ENCODE measurements around the gene EFCAB7.
A peak's percentile ranks its signal among the peaks of the same experiment; 100 is the strongest.

The EFCAB7 gene, protein sequence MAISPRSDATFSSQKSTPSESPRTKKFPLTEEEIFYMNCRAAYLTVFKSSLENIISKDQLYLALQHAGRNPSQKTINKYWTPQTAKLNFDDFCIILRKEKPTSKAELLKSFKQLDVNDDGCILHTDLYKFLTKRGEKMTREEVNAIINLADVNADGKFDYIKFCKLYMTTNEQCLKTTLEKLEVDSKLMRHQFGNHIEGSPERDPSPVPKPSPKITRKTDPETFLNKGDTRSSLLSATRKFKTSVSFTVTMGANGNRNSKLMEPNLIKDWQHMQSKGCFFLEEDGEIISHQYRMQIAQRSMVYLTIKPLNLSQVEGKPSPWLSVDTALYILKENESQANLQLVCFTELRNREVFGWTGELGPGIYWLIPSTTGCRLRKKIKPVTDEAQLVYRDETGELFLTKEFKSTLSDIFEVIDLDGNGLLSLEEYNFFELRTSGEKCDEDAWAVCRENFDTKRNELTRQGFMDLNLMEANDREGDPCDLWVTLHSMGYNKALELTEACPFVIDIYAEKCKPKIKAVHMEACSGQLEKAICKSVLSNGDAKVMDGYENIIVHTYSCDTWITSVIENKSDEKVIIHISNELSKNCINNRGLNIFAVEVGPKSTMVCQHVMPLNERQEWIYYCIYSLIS

DNA sequence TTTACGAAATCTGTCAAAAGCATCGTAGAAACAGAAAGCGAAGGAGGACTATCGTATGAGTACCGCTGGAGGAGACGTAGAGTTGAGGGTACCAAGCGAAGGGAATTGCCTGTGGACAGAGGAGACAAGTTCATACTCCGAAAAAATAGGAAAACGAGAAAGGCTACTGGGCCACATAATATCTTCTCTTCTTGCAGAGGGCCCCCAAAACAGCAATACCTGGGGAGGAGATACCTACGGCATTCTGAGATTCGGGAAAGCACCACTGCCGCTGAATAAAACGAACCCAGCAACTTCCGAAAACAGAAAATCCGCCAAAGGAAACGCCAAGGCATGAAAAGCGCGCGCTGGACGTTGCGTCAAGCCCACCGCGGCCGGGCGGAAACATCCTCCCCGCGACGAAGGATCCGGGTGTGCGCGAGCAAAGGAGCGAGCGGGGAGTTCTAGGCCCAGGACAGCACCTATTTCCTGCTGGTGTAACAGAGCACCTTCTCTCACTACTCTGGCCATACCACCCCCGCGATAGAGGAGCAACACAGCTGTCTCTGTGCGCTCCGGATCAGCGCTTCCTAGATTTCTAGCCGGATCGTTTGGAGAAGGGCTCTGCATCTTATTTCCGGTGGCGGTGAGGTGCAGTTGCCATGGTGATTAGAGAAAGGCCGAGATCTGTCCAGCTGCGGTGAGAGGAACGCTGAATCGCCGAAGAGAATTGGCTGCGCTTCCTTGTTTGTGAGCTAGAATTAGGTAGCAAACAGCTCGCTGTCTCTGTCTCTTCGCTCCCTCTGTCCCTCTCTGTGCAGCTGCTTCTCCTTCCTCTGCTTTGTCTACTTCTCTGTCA lies at the start of gene EFCAB7, which contains the start of gene ITGB3BP:
EFCAB7 (plus strand) TSS at position 635 of the 838 bp plus-strand sequence. CDS start 2,048 bp downstream, outside the sequence.
ITGB3BP (minus strand) TSS at position 335 of the 838 bp plus-strand sequence; CDS start at position 243, 92 bp downstream.
- DNase-seq (ENCODE audit: low read depth in 2 of 2), result peak; percentile 56

DNA sequence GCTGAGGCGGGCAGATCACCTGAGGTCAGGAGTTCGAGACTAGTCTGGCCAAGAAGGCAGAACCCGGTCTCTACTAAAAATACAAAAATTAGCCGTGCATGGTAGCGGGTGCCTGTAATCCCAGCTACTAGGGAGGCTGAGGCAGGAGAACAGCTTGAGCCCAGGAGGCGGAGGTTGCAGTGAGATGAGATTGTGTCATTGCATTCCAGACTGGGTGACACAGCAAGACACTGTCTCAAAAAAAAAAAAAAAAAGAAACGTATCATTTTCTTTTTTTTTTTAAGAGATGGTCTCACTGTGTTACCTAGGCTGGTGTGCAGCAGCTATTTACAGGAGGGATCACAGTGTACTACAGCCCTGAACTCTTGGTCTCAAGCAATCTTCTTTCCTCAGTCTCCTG lies 47.6 kb upstream of the EFCAB7 start:
- no peak for DNase-seq (ENCODE audit: low read depth in 2 of 2)

- no peak for DNase-seq (ENCODE audit: low read depth in 2 of 2)
Observed at GRCh38 chr1:63480057-63480456, 43.3 kb upstream of the EFCAB7 start.

GRCh38 chr1:63486629-63487028 lies 36.7 kb upstream of the EFCAB7 start:
- DNase-seq (ENCODE audit: low read depth in 2 of 2), result no peak

DNA sequence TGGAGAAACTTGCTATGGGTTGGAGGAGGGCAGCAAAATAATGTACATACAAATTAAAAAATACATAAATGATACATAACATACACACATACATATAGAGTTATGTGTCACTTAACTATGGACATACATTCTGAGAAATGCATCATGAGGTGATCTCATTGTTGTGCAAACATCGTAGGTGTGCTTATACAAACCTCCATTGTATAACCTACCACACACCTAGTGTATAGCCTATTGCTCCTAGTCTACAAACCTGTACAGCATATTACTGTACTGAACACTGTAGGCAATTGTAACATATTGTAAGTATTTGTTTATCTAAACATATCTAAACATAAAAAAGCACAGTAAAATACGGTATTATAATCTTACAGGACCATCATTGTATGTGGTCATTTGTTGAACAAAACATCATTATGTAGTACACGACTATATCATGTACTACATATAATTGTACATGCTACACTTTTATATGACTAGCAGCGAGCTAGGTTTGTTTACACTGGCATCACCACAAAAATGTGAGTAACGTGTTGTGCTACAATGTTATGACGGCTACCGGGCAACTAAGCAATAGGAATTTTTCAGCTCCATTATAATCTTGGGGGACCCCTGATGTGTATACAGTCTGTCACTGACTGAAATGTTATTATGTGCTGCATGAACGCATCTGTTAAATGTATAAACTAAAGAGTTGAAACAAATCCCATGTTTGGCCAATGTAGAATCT lies 35.8 kb upstream of the EFCAB7 start:
- no peak for DNase-seq (ENCODE audit: low read depth in 2 of 2)

- DNase-seq (ENCODE audit: low read depth in 2 of 2), result no peak
Observed at GRCh38 chr1:63497577-63497976, 25.7 kb upstream of the EFCAB7 start.

- no peak for DNase-seq (ENCODE audit: low read depth in 2 of 2)
Observed at GRCh38 chr1:63498106-63498505, 25.2 kb upstream of the EFCAB7 start.

- no peak for DNase-seq (ENCODE audit: low read depth in 2 of 2)
Observed at GRCh38 chr1:63501256-63501655, 22.1 kb upstream of the EFCAB7 start.

DNA sequence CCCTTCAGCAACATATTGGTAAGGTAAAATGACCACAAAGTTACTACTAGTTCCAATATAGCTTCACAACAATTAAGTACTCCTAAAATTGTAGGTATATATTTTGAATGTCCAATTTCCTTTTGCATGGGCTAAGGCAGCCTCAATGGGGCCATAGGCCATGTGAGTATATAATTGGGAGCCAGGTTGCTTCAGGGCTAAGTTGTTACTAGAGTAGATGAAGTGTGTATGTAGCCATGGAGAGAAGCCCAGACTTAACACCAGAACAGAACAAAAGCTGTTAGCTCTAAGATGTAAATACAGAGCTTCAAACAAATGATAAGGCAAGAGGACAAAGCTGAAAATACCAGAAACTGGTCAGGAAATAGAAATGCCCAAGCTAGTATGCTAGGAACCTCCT lies 16.5 kb upstream of the EFCAB7 start:
- no peak for DNase-seq (ENCODE audit: low read depth in 2 of 2)

GRCh38 chr1:63509718-63510117 lies 13.6 kb upstream of the EFCAB7 start:
- DNase-seq (ENCODE audit: low read depth in 2 of 2), result no peak

- no peak for DNase-seq (ENCODE audit: low read depth in 2 of 2)
Observed at GRCh38 chr1:63512584-63512983, 10.7 kb upstream of the EFCAB7 start.

GRCh38 chr1:63516629-63517028 lies 6.7 kb upstream of the EFCAB7 start:
- DNase-seq (ENCODE audit: low read depth in 2 of 2), result no peak

- DNase-seq (ENCODE audit: low read depth in 2 of 2), result no peak
Observed at GRCh38 chr1:63523738-63524137, 413 bp downstream of the EFCAB7 start.

GRCh38 chr1:63524201-63524600 lies 876 bp downstream of the EFCAB7 start:
- DNase-seq (ENCODE audit: low read depth in 2 of 2), result no peak

DNA sequence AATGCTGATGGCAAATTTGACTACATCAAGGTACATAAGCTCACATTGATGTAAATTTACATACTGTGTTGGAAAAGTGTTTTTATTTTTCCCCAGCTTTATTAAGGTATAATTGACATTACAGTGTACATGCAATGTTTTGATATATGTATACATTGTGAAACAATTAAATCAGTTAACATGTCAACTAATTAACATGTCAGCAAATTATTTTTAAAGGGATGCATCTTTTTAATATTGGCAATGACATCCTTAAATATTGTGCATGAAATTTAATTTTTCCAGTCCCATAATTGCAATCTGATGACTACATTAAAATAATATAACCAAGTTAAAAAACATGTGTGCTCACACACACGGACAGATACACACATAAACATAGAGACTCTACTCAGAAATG lies 9.4 kb downstream of the EFCAB7 start:
- DNase-seq (ENCODE audit: low read depth in 2 of 2), result no peak

DNA sequence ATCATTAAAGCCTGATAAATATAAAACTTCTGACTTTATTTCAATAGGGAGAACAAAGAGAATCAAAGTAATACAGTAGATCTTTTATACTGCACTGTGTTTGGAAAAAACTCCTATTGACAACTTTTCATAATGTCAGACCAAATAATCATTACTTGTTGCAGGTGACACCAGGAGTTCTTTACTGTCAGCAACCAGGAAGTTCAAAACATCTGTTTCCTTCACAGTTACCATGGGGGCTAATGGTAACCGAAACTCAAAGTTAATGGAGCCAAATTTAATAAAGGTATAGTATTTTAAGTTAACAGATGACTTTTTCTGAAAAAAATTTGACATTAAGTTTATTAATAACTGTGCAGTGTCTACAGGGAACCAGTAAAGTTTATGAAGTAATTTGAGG lies 10.6 kb downstream of the EFCAB7 start:
- no peak for DNase-seq (ENCODE audit: low read depth in 2 of 2)

DNA sequence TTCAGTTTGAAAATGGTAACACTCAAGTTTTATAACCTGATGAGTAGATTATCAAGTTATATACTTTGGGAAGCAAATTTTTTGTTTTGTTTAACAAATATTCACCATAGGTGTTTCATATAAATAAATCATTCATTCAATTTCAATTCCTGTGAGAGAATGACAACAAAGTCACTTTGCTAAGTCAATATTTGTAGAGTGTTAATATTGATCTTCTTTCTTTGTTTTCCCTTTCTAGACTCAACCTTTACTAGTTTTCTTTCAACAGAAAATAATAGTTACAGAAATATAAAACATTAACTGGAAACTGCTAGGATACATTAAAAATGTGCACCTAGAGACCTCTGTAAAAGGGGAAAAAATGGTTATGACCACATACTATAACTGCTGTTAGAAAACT lies 11.1 kb downstream of the EFCAB7 start:
- no peak for DNase-seq (ENCODE audit: low read depth in 2 of 2)

DNA sequence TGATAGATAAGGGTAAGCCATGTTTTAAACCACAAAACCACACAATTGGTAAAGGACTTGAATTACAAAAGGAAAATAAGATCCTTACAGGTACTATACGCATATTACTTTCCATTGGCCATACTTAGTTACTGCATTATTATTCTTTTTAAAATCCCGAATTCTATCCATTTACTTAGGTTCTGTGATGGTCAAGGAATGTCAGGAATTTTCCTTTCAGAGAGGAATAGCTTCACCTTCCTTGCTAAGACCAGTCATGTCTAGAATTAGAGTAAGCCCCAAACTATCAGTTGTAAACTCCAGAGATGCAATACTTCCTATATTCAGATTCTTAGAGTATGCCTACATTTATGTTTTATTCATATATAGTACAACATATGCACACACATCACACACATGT lies 13.7 kb downstream of the EFCAB7 start:
- no peak for DNase-seq (ENCODE audit: low read depth in 2 of 2)

DNA sequence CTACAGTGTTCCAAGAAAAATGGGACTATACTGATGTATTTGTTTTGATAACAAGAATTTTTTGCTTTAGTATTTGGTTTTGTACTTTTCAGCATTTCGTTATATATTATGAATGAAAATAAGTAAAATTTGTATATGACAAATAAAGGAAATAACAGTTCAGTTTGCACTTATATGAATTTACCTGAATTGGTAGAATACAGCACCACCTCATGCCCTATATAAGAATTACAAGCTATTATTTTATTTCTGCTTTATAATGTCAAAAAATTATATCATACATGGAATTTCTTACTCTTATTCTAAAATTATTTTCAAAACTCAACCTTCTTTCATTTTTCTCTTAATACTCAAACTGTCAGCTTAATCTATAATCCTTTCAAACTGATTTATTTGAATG lies 14.6 kb downstream of the EFCAB7 start:
- DNase-seq (ENCODE audit: low read depth in 2 of 2), result no peak

DNA sequence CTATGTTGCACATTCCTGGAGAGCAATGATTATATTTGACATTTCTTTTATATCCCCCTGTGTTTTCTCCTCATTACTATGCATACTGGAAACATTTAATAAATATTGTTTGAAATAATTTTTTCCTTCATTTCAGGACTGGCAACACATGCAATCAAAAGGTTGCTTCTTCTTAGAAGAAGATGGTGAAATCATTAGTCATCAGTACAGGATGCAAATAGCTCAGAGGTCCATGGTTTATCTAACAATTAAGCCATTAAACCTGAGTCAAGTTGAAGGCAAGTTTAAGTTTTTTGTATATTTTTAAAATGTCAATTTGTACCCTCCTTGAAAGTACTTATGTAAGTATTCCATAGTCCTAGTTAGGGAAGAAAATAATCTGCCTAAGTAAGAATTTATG lies 22.5 kb downstream of the EFCAB7 start:
- no peak for DNase-seq (ENCODE audit: low read depth in 2 of 2)

DNA sequence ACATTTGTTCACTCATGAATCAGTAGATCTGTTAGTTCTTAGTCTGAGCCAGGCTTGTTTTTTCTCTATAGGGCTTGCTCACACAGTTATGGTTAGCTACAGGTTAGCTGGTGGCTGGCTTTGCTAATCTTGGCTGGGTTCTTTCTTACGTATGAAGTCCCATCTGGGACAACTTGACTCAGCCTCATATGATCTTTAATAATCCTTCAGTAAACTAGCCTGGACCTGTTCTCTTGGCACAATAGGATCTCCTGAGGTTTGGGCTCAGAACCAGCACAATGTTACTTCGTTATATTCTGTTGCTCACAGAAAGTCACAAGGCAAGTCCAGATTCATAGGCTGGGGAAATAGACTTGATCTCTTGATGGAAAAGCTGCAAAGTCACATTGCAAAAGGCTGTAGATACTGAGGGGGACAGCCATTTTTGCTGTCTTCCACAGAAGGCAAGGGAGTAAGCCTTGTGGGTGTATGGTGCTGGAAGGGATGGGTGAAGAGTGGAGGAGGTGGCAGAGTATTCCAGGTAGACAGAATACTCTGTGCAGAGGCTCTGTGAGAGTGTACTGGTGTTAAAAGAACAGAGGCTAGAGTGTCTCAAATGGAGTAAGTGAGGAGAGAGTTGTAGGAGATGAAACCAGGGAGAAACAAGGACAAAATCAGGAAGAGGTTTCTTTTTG lies 24.4 kb downstream of the EFCAB7 start:
- DNase-seq (ENCODE audit: low read depth in 2 of 2), result no peak

Data from stimulated activated CD8-positive, alpha-beta memory T cell treated with anti-CD3 and anti-CD28 coated beads, Interleukin-7, amount 100 ng/mL, for 1 hour (primary cell).